OCI-LY7 (cell line): ENCODE results near the gene GOLGA8R. TPM values are rescaled to one million over a fixed set of nuclear protein-coding genes. Genes with fewer than 3 reads are reported as not detected.
"Not testable (repeated sequence)": the region's sequence is repeated elsewhere in the genome, so short reads cannot be mapped to it uniquely, and the experiment has no call there.

Experiments
- BruUV-seq: library from RNA; stranded (reverse); fragments of 400-500 nt; replicated peaks from 2 replicates; lab custom pipeline; 2021; lab: Mats Ljungman, UMichigan
- CTCF ChIA-PET: fragments of 300-600 bp; sonication (Branson Sonifier 250); formaldehyde crosslinking; loops from one replicate; lab custom pipeline; 2022; ENCODE audit warnings: antibody characterized with exemption; ENCODE audit not compliant: unreplicated experiment; lab: Charles Lee
- POLR2A ChIA-PET: fragments of 300-600 bp; sonication (Branson Sonifier 250); formaldehyde crosslinking; loops from one replicate; lab custom pipeline; 2022; ENCODE audit warnings: antibody characterized with exemption; lab: Charles Lee
- DNase-seq: peaks from one replicate; pipeline ENCODE4 v3.0.0-alpha.2; 2015; ENCODE audit warnings: low spot score
- H2AFZ ChIP-seq: fragments of 200-600 bp; sonication (generic), shearing (Covaris generic); 2 replicates; pipeline ENCODE4 v1.6.1; 2014; ENCODE audit warnings: mild to moderate bottlenecking, antibody characterized with exemption, low read length, moderate library complexity
- H3K27ac ChIP-seq: fragments of 200-600 bp; sonication (generic); 2 replicates; pipeline ENCODE4 v1.5.1; 2014; ENCODE audit warnings: mixed run types, low read depth, mild to moderate bottlenecking, moderate library complexity, low read length, inconsistent platforms; ENCODE audit not compliant: poor library complexity, severe bottlenecking
- H3K36me3 ChIP-seq: fragments of 200-600 bp; sonication (generic); 2 replicates; pipeline ENCODE4 v1.6.1; 2014; ENCODE audit warnings: mild to moderate bottlenecking, antibody characterized with exemption, low read length, moderate library complexity, mixed read lengths; ENCODE audit not compliant: insufficient read depth
- H3K4me1 ChIP-seq: fragments of 200-600 bp; sonication (generic); 2 replicates; pipeline ENCODE4 v1.5.1; 2014; ENCODE audit warnings: mild to moderate bottlenecking, low read length; ENCODE audit not compliant: insufficient read depth, poor library complexity, severe bottlenecking
- H3K4me2 ChIP-seq: fragments of 200-600 bp; sonication (generic); 2 replicates; pipeline ENCODE4 v1.6.1; 2014; ENCODE audit warnings: mild to moderate bottlenecking, low read length
- H3K4me3 ChIP-seq: fragments of 200-600 bp; sonication (generic); 2 replicates; pipeline ENCODE4 v1.5.1; 2014; ENCODE audit warnings: mild to moderate bottlenecking, low read depth, low read length; ENCODE audit not compliant: poor library complexity, severe bottlenecking
- H3K79me2 ChIP-seq: fragments of 200-600 bp; sonication (generic); 2 replicates; pipeline ENCODE4 v1.6.1; 2016; ENCODE audit warnings: low read depth, mild to moderate bottlenecking, low read length, moderate library complexity, mixed read lengths; ENCODE audit not compliant: insufficient read depth
- H3K9me2 ChIP-seq: fragments of 200-600 bp; sonication (generic); 2 replicates; pipeline ENCODE4 v1.6.1; 2016; ENCODE audit warnings: mild to moderate bottlenecking, low read length, mixed read lengths; ENCODE audit not compliant: insufficient read depth
- H3K9me3 ChIP-seq: fragments of 200-600 bp; sonication (generic); 2 replicates; pipeline ENCODE4 v1.6.1; 2014; ENCODE audit warnings: mild to moderate bottlenecking, mixed run types, low read length, mixed read lengths
- H4K20me1 ChIP-seq: fragments of 200-600 bp; sonication (generic); 2 replicates; pipeline ENCODE4 v1.6.1; 2014; ENCODE audit warnings: mild to moderate bottlenecking, antibody characterized with exemption, low read length, moderate library complexity, mixed read lengths; ENCODE audit not compliant: insufficient read depth
- intact Hi-C: fragments of 100-400 bp; cut with micrococcal nuclease; formaldehyde crosslinking; loops from one replicate; pipeline ENCODE4 v1.10.0; 2022; ENCODE audit not compliant: unreplicated experiment
- total RNA-seq, 2 experiments: library from RNA; depleted of rRNA in 1 of 2; stranded (reverse); fragments of >200 nt in 1 of 2; shearing (Covaris generic) in 1 of 2; gene quantifications; 2 replicates each; pipeline ENCODE4 v1.2.3, GENCODE V29; 2014 to 2022

GOLGA8R gene
- total RNA-seq, 2 experiments from 2014 or later, result 0.74 TPM; not detected in 1

DNA sequence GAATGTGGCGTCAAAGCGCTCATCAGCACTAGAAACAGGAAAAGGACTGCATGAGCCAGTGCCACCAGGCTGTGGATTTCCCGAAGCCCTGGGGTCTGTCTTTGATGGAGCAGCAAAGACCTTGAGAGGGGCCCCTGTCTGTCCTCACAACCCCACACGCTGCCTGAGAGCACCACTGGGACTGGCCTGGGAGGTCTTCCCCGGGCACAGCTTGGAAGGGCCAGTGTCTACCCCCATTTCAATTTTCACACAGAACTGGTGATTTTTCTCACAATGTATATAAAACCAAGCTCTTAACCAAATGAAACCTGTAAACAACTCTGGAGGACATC is 37.0 kb downstream of the GOLGA8R start:
- H3K79me2 ChIP-seq, CTCF ChIA-PET, DNase-seq, H3K4me3 ChIP-seq, H3K4me2 ChIP-seq, BruUV-seq, H4K20me1 ChIP-seq, POLR2A ChIA-PET, intact Hi-C loops, H3K9me2 ChIP-seq, H3K9me3 ChIP-seq, H2AFZ ChIP-seq, H3K4me1 ChIP-seq, H3K27ac ChIP-seq, H3K36me3 ChIP-seq: not testable (repeated sequence)

DNA sequence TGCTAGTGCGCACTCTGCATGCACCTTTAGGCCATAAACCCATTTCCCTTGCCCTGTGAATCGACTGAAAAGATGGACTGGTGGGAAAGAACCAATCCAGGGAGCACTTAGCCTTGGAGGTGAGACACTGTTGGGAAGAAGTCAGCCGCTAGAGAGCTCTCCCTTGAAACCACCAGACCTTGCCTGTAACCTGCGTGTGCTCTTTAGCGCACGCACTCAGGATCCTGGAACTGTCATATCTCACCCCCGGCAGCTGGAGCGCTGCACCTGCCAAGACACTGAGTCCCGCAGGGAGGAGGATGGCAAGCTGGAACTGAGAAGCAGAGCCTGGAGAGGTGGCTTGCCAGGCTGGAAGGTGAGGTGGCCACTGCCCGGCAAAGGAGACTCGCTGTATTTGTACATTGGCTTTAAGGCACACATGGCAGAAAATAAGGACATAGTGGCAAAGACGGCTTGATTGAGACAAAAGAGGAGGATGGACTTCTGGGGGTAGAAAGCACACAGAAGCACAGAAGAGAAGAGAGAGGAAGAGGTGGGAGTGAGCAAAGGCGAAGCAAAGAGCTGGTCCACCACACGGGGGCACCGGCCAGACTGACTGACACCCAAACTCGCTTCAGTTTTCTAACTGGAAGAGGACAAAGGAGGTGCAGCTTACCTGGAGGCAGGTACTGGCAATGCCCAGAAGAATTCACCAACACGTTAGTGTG is 37.5 kb downstream of the GOLGA8R start:
- H3K9me3 ChIP-seq, H3K36me3 ChIP-seq, CTCF ChIA-PET, POLR2A ChIA-PET, H3K79me2 ChIP-seq, H3K4me2 ChIP-seq, intact Hi-C loops, H4K20me1 ChIP-seq, H2AFZ ChIP-seq, H3K4me1 ChIP-seq, H3K9me2 ChIP-seq, DNase-seq, H3K27ac ChIP-seq, H3K4me3 ChIP-seq, BruUV-seq: not testable (repeated sequence)

GRCh38 chr15:30375872-30376271 is 38.2 kb downstream of the GOLGA8R start:
- H4K20me1 ChIP-seq, H3K36me3 ChIP-seq, H3K4me1 ChIP-seq, POLR2A ChIA-PET, H3K4me3 ChIP-seq, CTCF ChIA-PET, H3K27ac ChIP-seq, H3K4me2 ChIP-seq, intact Hi-C loops, H2AFZ ChIP-seq, H3K79me2 ChIP-seq, H3K9me3 ChIP-seq, H3K9me2 ChIP-seq, DNase-seq, BruUV-seq: not testable (repeated sequence)

DNA sequence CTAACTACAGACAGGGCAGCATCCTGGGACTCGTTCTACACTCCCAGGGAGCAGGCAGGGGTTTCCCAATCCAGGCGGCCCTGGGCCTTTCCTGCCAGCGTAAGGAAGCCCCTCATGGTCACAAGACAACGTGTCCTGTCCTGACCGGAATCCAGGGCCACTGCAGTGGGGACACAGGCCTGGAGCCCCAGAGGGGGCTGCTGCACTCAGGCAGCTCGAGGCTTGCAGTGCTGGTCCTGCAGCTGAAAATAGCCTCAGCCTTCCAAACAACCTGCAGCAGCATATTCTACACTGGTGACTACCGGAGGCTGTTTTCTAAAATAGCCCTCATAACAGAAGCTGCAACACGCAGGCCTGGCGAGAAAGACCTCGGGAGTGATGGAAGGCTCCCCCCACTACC is 39.2 kb downstream of the GOLGA8R start:
- POLR2A ChIA-PET, BruUV-seq, H3K36me3 ChIP-seq, H3K9me2 ChIP-seq, H3K4me3 ChIP-seq, CTCF ChIA-PET, DNase-seq, H3K4me1 ChIP-seq, H3K27ac ChIP-seq, H4K20me1 ChIP-seq, H2AFZ ChIP-seq, H3K4me2 ChIP-seq, intact Hi-C loops, H3K79me2 ChIP-seq, H3K9me3 ChIP-seq: not testable (repeated sequence)

GRCh38 chr15:30368271-30368670 is 45.8 kb downstream of the GOLGA8R start:
- DNase-seq, H3K27ac ChIP-seq, H2AFZ ChIP-seq, H3K79me2 ChIP-seq, BruUV-seq, H3K4me2 ChIP-seq, H3K36me3 ChIP-seq, POLR2A ChIA-PET, H3K9me2 ChIP-seq, H3K9me3 ChIP-seq, H4K20me1 ChIP-seq, CTCF ChIA-PET, H3K4me1 ChIP-seq, H3K4me3 ChIP-seq, intact Hi-C loops: not testable (repeated sequence)

- H3K4me3 ChIP-seq, H3K9me3 ChIP-seq, POLR2A ChIA-PET, H3K4me2 ChIP-seq, H2AFZ ChIP-seq, intact Hi-C loops, H3K9me2 ChIP-seq, H4K20me1 ChIP-seq, DNase-seq, H3K36me3 ChIP-seq, CTCF ChIA-PET, H3K4me1 ChIP-seq, H3K27ac ChIP-seq, BruUV-seq, H3K79me2 ChIP-seq: not testable (repeated sequence)
Observed at GRCh38 chr15:30367246-30367645, 46.8 kb downstream of the GOLGA8R start.
